ENCODE data around the gene SLC24A2. TPM values are rescaled to one million over a fixed set of nuclear protein-coding genes. Genes with fewer than 3 reads are reported as not detected.

SLC24A2 gene
- total RNA-seq, 6 donors from 2014 or later = 0.03 TPM; not detected in 5

DNA sequence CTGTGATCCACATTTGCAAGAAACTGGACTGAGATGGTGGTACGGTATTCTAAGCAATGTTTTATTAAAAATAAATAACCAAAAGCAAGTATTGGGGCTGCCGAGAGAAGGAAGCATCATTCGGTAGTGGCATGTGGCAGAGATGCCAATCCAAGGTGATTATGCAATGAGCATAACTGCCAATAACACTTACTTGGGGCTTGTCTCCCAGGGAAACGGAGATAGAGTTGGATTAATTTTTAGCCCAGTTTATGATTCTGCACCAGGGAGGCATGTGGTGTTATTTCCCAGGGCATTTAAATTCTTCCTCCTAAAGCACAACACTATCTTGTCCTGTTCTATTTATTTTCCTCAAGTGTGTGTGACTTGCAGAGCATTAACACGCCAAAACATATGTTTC is 17.9 kb downstream of the SLC24A2 start:
- DNase-seq (no peak), ATAC-seq (ENCODE audit: low FRiP score in 2 of 2) (no peak)
- TF ChIP-seq POLR2AphosphoS5 (IDR thresholded peaks at IDR 0.05) = no peak
- no peak for TF ChIP-seq EP300 (IDR thresholded peaks at IDR 0.05)
- no peak for TF ChIP-seq POLR2A (IDR thresholded peaks at IDR 0.05)
- TF ChIP-seq, protein P1, sequence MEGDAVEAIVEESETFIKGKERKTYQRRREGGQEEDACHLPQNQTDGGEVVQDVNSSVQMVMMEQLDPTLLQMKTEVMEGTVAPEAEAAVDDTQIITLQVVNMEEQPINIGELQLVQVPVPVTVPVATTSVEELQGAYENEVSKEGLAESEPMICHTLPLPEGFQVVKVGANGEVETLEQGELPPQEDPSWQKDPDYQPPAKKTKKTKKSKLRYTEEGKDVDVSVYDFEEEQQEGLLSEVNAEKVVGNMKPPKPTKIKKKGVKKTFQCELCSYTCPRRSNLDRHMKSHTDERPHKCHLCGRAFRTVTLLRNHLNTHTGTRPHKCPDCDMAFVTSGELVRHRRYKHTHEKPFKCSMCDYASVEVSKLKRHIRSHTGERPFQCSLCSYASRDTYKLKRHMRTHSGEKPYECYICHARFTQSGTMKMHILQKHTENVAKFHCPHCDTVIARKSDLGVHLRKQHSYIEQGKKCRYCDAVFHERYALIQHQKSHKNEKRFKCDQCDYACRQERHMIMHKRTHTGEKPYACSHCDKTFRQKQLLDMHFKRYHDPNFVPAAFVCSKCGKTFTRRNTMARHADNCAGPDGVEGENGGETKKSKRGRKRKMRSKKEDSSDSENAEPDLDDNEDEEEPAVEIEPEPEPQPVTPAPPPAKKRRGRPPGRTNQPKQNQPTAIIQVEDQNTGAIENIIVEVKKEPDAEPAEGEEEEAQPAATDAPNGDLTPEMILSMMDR (IDR thresholded peaks at IDR 0.05) = no peak
- 68 to 77% methylated on average over 5 of the region's 5 CpGs for WGBS, 2 donors
- no peak overlapping the region for H3K4me3 ChIP-seq
- no peaks in the 10 kb centered on the region for H3K36me3 ChIP-seq
- no peak overlapping the region for H3K27ac ChIP-seq
- no peaks in the 10 kb centered on the region for H3K4me1 ChIP-seq
- H3K27me3 ChIP-seq = no peaks in the 10 kb centered on the region
- peaks cover 0 to 2% (median 0%) of the 10 kb centered on the region in 4 donors for H3K9me3 ChIP-seq

DNA sequence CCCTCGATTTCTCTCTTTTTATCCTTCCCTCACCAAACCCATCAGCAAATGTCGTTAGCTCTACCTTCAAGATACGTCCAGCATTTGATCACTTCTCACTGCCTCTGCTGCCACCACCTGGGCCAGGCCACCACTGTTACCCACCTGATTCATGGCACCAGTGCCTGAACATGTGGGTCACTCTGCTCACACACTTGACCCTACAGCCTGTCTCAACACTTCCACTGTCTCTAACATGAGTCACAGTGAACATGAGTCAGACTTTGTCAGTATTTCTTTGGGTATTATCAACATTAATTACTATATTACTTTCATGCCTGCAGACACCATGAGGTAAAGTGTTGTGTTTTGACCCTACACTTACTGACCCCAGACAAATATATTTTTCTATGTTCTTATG is 19.6 kb downstream of the SLC24A2 start:
- Histone ChIP-seq H3K4me1 (no peaks in the 10 kb centered on the region), H3K4me3 (no peak overlapping the region), H3K9me3 (peaks cover 0 to 2% (median 0%) of the 10 kb centered on the region in 4 donors), H3K27ac (no peak overlapping the region), H3K36me3 (no peaks in the 10 kb centered on the region), H3K27me3 (no peaks in the 10 kb centered on the region)
- TF ChIP-seq, protein P1 (IDR thresholded peaks at IDR 0.05) = no peak
- no peak for TF ChIP-seq POLR2A (IDR thresholded peaks at IDR 0.05)
- TF ChIP-seq POLR2AphosphoS5 (IDR thresholded peaks at IDR 0.05) = no peak
- no peak for TF ChIP-seq EP300 (IDR thresholded peaks at IDR 0.05)
- DNase-seq = no peak
- no peak for ATAC-seq (ENCODE audit: low FRiP score in 2 of 2)
- 56 to 60% methylated on average over 3 of the region's 3 CpGs for WGBS, 2 donors

DNA sequence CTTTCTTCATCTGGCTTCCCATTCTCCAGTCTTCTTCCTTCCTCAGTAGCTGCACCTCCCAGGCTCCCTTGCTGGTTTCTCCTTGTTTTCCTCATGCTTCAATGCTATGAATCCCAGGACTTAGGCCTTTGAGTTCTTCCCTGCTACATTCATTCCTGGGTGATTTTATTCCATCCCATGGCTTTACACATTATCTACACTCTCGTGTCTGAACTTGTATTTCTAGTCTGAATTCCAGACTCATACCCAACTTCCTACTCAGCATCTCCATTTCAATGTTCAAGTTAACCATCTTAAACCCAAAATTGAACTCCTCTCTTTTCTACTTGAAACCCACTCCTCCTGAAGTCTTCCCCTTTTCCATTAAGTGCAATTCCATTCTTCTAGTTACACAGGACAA is 20.0 kb downstream of the SLC24A2 start:
- no peaks in the 10 kb centered on the region for H3K27me3 ChIP-seq
- no peak for DNase-seq
- TF ChIP-seq POLR2A (IDR thresholded peaks at IDR 0.05) = no peak
- TF ChIP-seq EP300 (IDR thresholded peaks at IDR 0.05) = no peak
- TF ChIP-seq POLR2AphosphoS5 (IDR thresholded peaks at IDR 0.05) = no peak
- TF ChIP-seq, protein P1 (IDR thresholded peaks at IDR 0.05) = no peak
- no peak overlapping the region for H3K4me3 ChIP-seq
- WGBS, 2 donors = 0% methylated on average over 1 of the region's 1 CpG
- no peaks in the 10 kb centered on the region for H3K4me1 ChIP-seq
- no peaks in the 10 kb centered on the region for H3K36me3 ChIP-seq
- peaks cover 0 to 2% (median 0%) of the 10 kb centered on the region in 4 donors for H3K9me3 ChIP-seq
- no peak for ATAC-seq (ENCODE audit: low FRiP score in 2 of 2)
- no peak overlapping the region for H3K27ac ChIP-seq

DNA sequence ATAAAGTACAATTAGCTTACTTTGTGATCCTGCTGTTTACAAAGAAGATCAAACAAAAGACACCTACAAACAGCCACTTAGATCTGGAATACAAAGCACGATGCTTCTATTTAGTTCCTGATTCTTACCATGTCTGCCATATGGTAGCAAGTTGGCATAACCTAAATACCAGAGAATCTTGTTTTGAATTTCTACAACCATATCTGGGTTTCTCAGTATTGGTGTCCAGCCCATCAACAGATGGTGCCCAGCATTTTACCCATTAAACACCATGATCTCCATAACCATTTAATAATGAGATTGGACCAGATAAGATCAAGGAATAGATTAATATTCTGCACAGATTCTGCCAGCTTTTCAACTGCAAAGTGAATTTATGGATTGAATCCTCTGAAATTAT is 29.8 kb downstream of the SLC24A2 start:
- H3K9me3 ChIP-seq = no peaks in the 10 kb centered on the region
- H3K27me3 ChIP-seq = no peaks in the 10 kb centered on the region
- WGBS, 2 donors = 69 to 75% methylated on average over 1 of the region's 1 CpG
- ATAC-seq (ENCODE audit: low FRiP score in 2 of 2) = no peak
- no peaks in the 10 kb centered on the region for H3K36me3 ChIP-seq
- no peak for DNase-seq
- H3K27ac ChIP-seq = no peak overlapping the region
- H3K4me1 ChIP-seq = no peaks in the 10 kb centered on the region
- H3K4me3 ChIP-seq = no peak overlapping the region
- no peak for TF ChIP-seq POLR2A (IDR thresholded peaks at IDR 0.05)
- no peak for TF ChIP-seq EP300 (IDR thresholded peaks at IDR 0.05)
- no peak for TF ChIP-seq POLR2AphosphoS5 (IDR thresholded peaks at IDR 0.05)

DNA sequence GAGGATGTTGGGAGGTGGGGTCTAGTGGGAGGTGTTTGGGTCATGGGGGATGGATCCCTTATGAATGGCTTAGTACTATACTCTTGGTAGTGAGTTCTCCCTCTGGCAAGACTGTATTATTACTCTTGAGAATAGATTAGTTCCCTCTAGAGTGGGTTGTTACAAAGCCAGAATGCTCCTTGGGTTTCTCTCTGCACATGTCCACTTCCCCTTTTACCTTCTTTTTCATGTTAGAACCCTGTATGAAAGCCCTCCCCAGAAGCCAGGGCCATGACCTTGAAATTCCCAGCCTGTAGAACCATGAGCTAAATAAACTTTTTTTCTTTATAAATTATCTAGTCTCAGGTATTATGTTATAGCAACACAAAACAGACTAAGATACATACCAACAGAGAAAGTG is 31.1 kb downstream of the SLC24A2 start:
- no peak for TF ChIP-seq POLR2AphosphoS5 (IDR thresholded peaks at IDR 0.05)
- TF ChIP-seq, protein P1 (IDR thresholded peaks at IDR 0.05) = no peak
- TF ChIP-seq EP300 (IDR thresholded peaks at IDR 0.05) = no peak
- no peak for TF ChIP-seq POLR2A (IDR thresholded peaks at IDR 0.05)
- no peak overlapping the region for H3K27ac ChIP-seq
- no peaks in the 10 kb centered on the region for H3K4me1 ChIP-seq
- ATAC-seq (ENCODE audit: low FRiP score in 2 of 2) (no peak), DNase-seq (no peak)
- no peaks in the 10 kb centered on the region for H3K27me3 ChIP-seq
- H3K9me3 ChIP-seq = no peaks in the 10 kb centered on the region
- H3K4me3 ChIP-seq = no peak overlapping the region
- no peaks in the 10 kb centered on the region for H3K36me3 ChIP-seq
